HG03135 (cell line): ENCODE data around the gene DHDH.

ENCODE experiments used
- ATAC-seq: cut with Tn5 transposase; IDR thresholded peaks from one replicate; pipeline ENCODE4 v1.9.1; 2021; ENCODE audit warnings: mild to moderate bottlenecking, moderate library complexity; ENCODE audit not compliant: unreplicated experiment

The DHDH gene

GRCh38 chr19:48991011-48991609 lies 57.6 kb downstream of the DHDH start:
- ATAC-seq: no peak

- no peak for ATAC-seq
Observed at GRCh38 chr19:48991873-48992580, 58.5 kb downstream of the DHDH start.

- peak; percentile 15 for ATAC-seq
Observed at GRCh38 chr19:48992581-48993174, 59.2 kb downstream of the DHDH start.

- peak; percentile 86 for ATAC-seq
Observed at GRCh38 chr19:48993175-48994034, 59.9 kb downstream of the DHDH start, which contains the start of the genes GYS1 and RUVBL2. TSS of gene GYS1 (minus strand) at chr19:48993309. CDS start at chr19:48993112, 197 bp downstream. TSS of gene RUVBL2 (plus strand) at chr19:48993887. CDS start at chr19:48993912, 25 bp downstream.

- ATAC-seq: no peak
Observed at GRCh38 chr19:48994035-48994386, 60.5 kb downstream of the DHDH start.
